HepG2 (cell line): ENCODE results near the gene SEH1L. TPM values are rescaled to one million over a fixed set of nuclear protein-coding genes. Genes with fewer than 3 reads are reported as not detected.
A peak's percentile ranks its signal among the peaks of the same experiment; 100 is the strongest.

Experiments used
- AHDC1 ChIP-seq: sonication (generic); formaldehyde crosslinking; IDR thresholded peaks from 2 replicates; pipeline ENCODE4 v1.5.1; 2020; ENCODE audit warnings: mild to moderate bottlenecking, missing genetic modification reagents, borderline replicate concordance
- CREM ChIP-seq, 2 experiments: sonication (generic) in 1 of 2; formaldehyde crosslinking in 1 of 2; IDR thresholded peaks; 2 replicates each; pipeline versions ENCODE4 v1.4.0 to v1.6.1; 2016 to 2020; ENCODE audit warnings: antibody characterized with exemption in 1 of 2, mild to moderate bottlenecking in 1 of 2, missing genetic modification reagents in 1 of 2
- CSRNP1 ChIP-seq: sonication (generic); formaldehyde crosslinking; IDR thresholded peaks from 2 replicates; pipeline ENCODE4 v1.8.1; 2023; ENCODE audit warnings: mild to moderate bottlenecking, missing genetic modification reagents
- CTCF ChIP-seq: sonication (generic); formaldehyde crosslinking; IDR thresholded peaks from 2 replicates; pipeline ENCODE4 v1.5.0; 2020; ENCODE audit warnings: mild to moderate bottlenecking, missing genetic modification reagents, moderate library complexity
- DMAP1 ChIP-seq: IDR thresholded peaks from 2 replicates; pipeline ENCODE4 v1.6.1; 2016
- NCOA2 ChIP-seq: sonication (generic); formaldehyde crosslinking; IDR thresholded peaks from 2 replicates; pipeline ENCODE4 v1.8.0; 2022; ENCODE audit warnings: inconsistent platforms
- SAP130 ChIP-seq: IDR thresholded peaks from 2 replicates; pipeline ENCODE4 v1.6.1; 2016; ENCODE audit warnings: low read depth
- TFAP4 ChIP-seq: sonication (generic); IDR thresholded peaks from 2 replicates; pipeline ENCODE4 v1.6.1; 2016; ENCODE audit warnings: low read depth, borderline replicate concordance
- ZBTB49 ChIP-seq: sonication (generic); formaldehyde crosslinking; IDR thresholded peaks from 2 replicates; pipeline ENCODE4 v1.4.0; 2020; ENCODE audit warnings: missing genetic modification reagents, borderline replicate concordance
- ZFP41 ChIP-seq: sonication (generic); formaldehyde crosslinking; IDR thresholded peaks from 2 replicates; pipeline ENCODE4 v1.4.0; 2020; ENCODE audit warnings: mild to moderate bottlenecking, missing genetic modification reagents, borderline replicate concordance
- ZNF513 ChIP-seq: sonication (generic); formaldehyde crosslinking; conservative IDR thresholded peaks from 2 replicates; pipeline ENCODE4 v1.5.0; 2020; ENCODE audit warnings: missing genetic modification reagents
- ZNF878 ChIP-seq: sonication (generic); formaldehyde crosslinking; IDR thresholded peaks from 2 replicates; pipeline ENCODE4 v1.8.1; 2023; ENCODE audit warnings: mild to moderate bottlenecking, missing genetic modification reagents, moderate library complexity
- ZSCAN9 ChIP-seq: IDR thresholded peaks from 2 replicates; pipeline ENCODE4 v1.6.1; 2016; ENCODE audit warnings: borderline replicate concordance
- polyA plus RNA-seq, 8 experiments: library from polyadenylated mRNA; depleted of rRNA in 3 of 8; stranded (reverse) in 7 of 8; unstranded in 1 of 8; fragments of >200 nt; fragmentation: Illumina TruSeq in 4 of 8; extraction: Trizol in 4 of 8; gene quantifications; 2 replicates each; pipeline versions ENCODE4 v1.2.1 to v1.2.3, GENCODE V29; 2011 to 2016; ENCODE audit warnings: low read depth in 4 of 8, missing spikeins in 1 of 8, mixed read lengths in 1 of 8; ENCODE audit not compliant: insufficient read depth in 1 of 8
- total RNA-seq, 5 experiments: library from RNA; depleted of rRNA; stranded (reverse); fragments of >200 nt; fragmentation: Illumina TruSeq; extraction: Trizol; gene quantifications; 2 replicates each; pipeline ENCODE4 v1.2.3, GENCODE V29; 2016; ENCODE audit warnings: low read depth in 1 of 5

The SEH1L gene
- total and polyA plus RNA-seq, 2 of the 13 experiments (the other 11 are each of a cell fraction or from before 2014, with no cell fraction given) = 59.6 to 63.5 TPM

GRCh38 chr18:12946549-12947284, 1.1 kb upstream of the SEH1L start (continued):
- TF ChIP-seq ZBTB49 = no peak
- TF ChIP-seq CTCF (CRISPR knock-in tag) = peak; percentile 49
- TF ChIP-seq CSRNP1 (CRISPR knock-in tag) = no peak
- TF ChIP-seq ZNF878 (CRISPR knock-in tag) = no peak
- TF ChIP-seq DMAP1 (CRISPR knock-in tag) = peak; percentile 78
- TF ChIP-seq AHDC1 = peak; percentile 52; the same call in 1 of the 2 replicates
- TF ChIP-seq ZSCAN9 (CRISPR knock-in tag) = 0 out of 2 replicates have a peak, but pooled peaks have one; percentile 4
- TF ChIP-seq SAP130 (CRISPR knock-in tag) = peak; percentile 36; the same call in 1 of the 2 replicates
- TF ChIP-seq CREM (IDR thresholded peaks at IDR 0.05) = peak; percentile 33; the same call in 1 of the 2 replicates
- no peak for TF ChIP-seq CREM (CRISPR knock-in tag; IDR thresholded peaks at IDR 0.05)
- TF ChIP-seq NCOA2 (CRISPR knock-in tag) = peak; percentile 42; the same call in 1 of the 2 replicates
- TF ChIP-seq ZFP41 (CRISPR knock-in tag) = no peak
- TF ChIP-seq ZNF513 (CRISPR knock-in tag) = no peak
- peak; percentile 88 for TF ChIP-seq TFAP4
